ENCODE results near the gene TMEFF2. TPM values are rescaled to one million over a fixed set of nuclear protein-coding genes. Genes with fewer than 3 reads are reported as not detected.

Gene TMEFF2
- total and polyA plus RNA-seq, 2 donors (not counting 1 experiment from before 2014, with no cell fraction given) = not detected

- H2AFZ ChIP-seq (ENCODE audit: insufficient read depth, low read depth, low read length, poor library complexity, severe bottlenecking) = no peak overlapping the region
Observed at GRCh38 chr2:191915750-191916149, 279.0 kb downstream of the TMEFF2 start.

GRCh38 chr2:191913796-191914195, 280.9 kb downstream of the TMEFF2 start:
- Histone ChIP-seq H2AFZ (ENCODE audit: insufficient read depth, low read depth, low read length, poor library complexity, severe bottlenecking) (no peak overlapping the region), H3K9ac (ENCODE audit: low read length) (no peak overlapping the region), H4K20me1 (ENCODE audit: control insufficient read depth, insufficient read depth, low read length, poor library complexity, severe bottlenecking) (no peaks in the 10 kb centered on the region), H3K9me3 (ENCODE audit: control extremely low read depth in 1 of 3, control insufficient read depth in 2 of 3, insufficient read depth in 1 of 3, low read length in 2 of 3) (no peaks in the 10 kb centered on the region), H3K4me2 (replicated peaks; ENCODE audit: low read depth, low read length, poor library complexity, severe bottlenecking) (no peak overlapping the region), H3K27ac (ENCODE audit: low read length in 2 of 2) (no peak overlapping the region), H3K4me3 (ENCODE audit: control extremely low read depth in 1 of 5, extremely low read depth in 1 of 5, insufficient read depth in 1 of 5, low read depth in 2 of 5, low read length in 4 of 5) (no peak overlapping the region), H3K27me3 (replicated peaks in 1 of 4; ENCODE audit: control extremely low read depth in 1 of 4, control insufficient read depth in 3 of 4, insufficient read depth in 4 of 4, low read length in 3 of 4) (no peaks in the 10 kb centered on the region), H3K79me2 (ENCODE audit: control insufficient read depth, insufficient read depth, low read length) (no peaks in the 10 kb centered on the region), H3K4me1 (ENCODE audit: control insufficient read depth in 2 of 2, insufficient read depth in 2 of 2, low read length in 2 of 2) (no peaks in the 10 kb centered on the region), H3K36me3 (replicated peaks in 1 of 2; ENCODE audit: control extremely low read depth in 1 of 2, control insufficient read depth in 1 of 2, extremely low read depth in 1 of 2, insufficient read depth in 2 of 2, low read length in 1 of 2) (no peaks in the 10 kb centered on the region)
- Mint-ChIP-seq H3K27me3 (peaks cover 13% of the 10 kb centered on the region), H3K27ac (no peak overlapping the region), H3K4me3 (no peak overlapping the region), H3K9me3 (ENCODE audit: insufficient read depth) (no peaks in the 10 kb centered on the region), H3K4me1 (no peaks in the 10 kb centered on the region)
- TF ChIP-seq EZH2 (IDR thresholded peaks at IDR 0.05; ENCODE audit: borderline replicate concordance, insufficient read depth, low read depth, low read length, poor library complexity, severe bottlenecking) (no peak), CTCF (IDR thresholded peaks at IDR 0.05) (no peak)
- WGBS (ENCODE audit: insufficient coverage) = no CpG with 5 or more reads among the region's 1 CpG
- ChIA-PET POLR2A (no interaction called here), CTCF (no interaction called here)
- ATAC-seq (ENCODE audit: low read depth) (no peak), DNase-seq (no peak)
- intact Hi-C loops (cut with micrococcal nuclease) = no loop called here

More at GRCh38 chr2:191915750-191916149, 279.0 kb downstream of the TMEFF2 start:
- H3K9me3 ChIP-seq (ENCODE audit: control extremely low read depth in 1 of 3, control insufficient read depth in 2 of 3, insufficient read depth in 1 of 3, low read length in 2 of 3) = no peaks in the 10 kb centered on the region
- H3K4me3 Mint-ChIP-seq = no peak overlapping the region
- no peak overlapping the region for H3K4me2 ChIP-seq (replicated peaks; ENCODE audit: low read depth, low read length, poor library complexity, severe bottlenecking)
- H3K27ac Mint-ChIP-seq = no peak overlapping the region
- no peaks in the 10 kb centered on the region for H3K36me3 ChIP-seq (replicated peaks in 1 of 2; ENCODE audit: control extremely low read depth in 1 of 2, control insufficient read depth in 1 of 2, extremely low read depth in 1 of 2, insufficient read depth in 2 of 2, low read length in 1 of 2)
- ChIA-PET CTCF (no interaction called here), POLR2A (no interaction called here)
- H3K79me2 ChIP-seq (ENCODE audit: control insufficient read depth, insufficient read depth, low read length) = no peaks in the 10 kb centered on the region
- no peaks in the 10 kb centered on the region for H4K20me1 ChIP-seq (ENCODE audit: control insufficient read depth, insufficient read depth, low read length, poor library complexity, severe bottlenecking)
- intact Hi-C loops (cut with micrococcal nuclease) = no loop called here
- no peak overlapping the region for H3K27ac ChIP-seq (ENCODE audit: low read length in 2 of 2)
- no peaks in the 10 kb centered on the region for H3K9me3 Mint-ChIP-seq (ENCODE audit: insufficient read depth)
- H3K9ac ChIP-seq (ENCODE audit: low read length) = no peak overlapping the region
- H3K27me3 ChIP-seq (replicated peaks in 1 of 4; ENCODE audit: control extremely low read depth in 1 of 4, control insufficient read depth in 3 of 4, insufficient read depth in 4 of 4, low read length in 3 of 4) = no peaks in the 10 kb centered on the region
- H3K4me3 ChIP-seq (ENCODE audit: control extremely low read depth in 1 of 5, extremely low read depth in 1 of 5, insufficient read depth in 1 of 5, low read depth in 2 of 5, low read length in 4 of 5) = no peak overlapping the region
- H3K27me3 Mint-ChIP-seq = peaks cover 16% of the 10 kb centered on the region
- DNase-seq (no peak), ATAC-seq (ENCODE audit: low read depth) (no peak)
- no CpG with 5 or more reads among the region's 2 CpGs for WGBS (ENCODE audit: insufficient coverage)
- H3K4me1 ChIP-seq (ENCODE audit: control insufficient read depth in 2 of 2, insufficient read depth in 2 of 2, low read length in 2 of 2) = no peaks in the 10 kb centered on the region
- no peaks in the 10 kb centered on the region for H3K4me1 Mint-ChIP-seq
- TF ChIP-seq EZH2 (IDR thresholded peaks at IDR 0.05; ENCODE audit: borderline replicate concordance, insufficient read depth, low read depth, low read length, poor library complexity, severe bottlenecking) (no peak), CTCF (IDR thresholded peaks at IDR 0.05) (no peak)

Measured in B cell (primary cell).